CD4-positive, alpha-beta T cell treated with Interleukin-6 for 4 hours (primary cell): ENCODE measurements around the gene CORIN.
"Not testable (repeated sequence)": the region's sequence is repeated elsewhere in the genome, so short reads cannot be mapped to it uniquely, and the experiment has no call there.

Experiments
- DNase-seq: peaks from one replicate; pipeline ENCODE4 v3.0.0-alpha.2; 2020; ENCODE audit warnings: mixed read lengths

Gene CORIN

DNA sequence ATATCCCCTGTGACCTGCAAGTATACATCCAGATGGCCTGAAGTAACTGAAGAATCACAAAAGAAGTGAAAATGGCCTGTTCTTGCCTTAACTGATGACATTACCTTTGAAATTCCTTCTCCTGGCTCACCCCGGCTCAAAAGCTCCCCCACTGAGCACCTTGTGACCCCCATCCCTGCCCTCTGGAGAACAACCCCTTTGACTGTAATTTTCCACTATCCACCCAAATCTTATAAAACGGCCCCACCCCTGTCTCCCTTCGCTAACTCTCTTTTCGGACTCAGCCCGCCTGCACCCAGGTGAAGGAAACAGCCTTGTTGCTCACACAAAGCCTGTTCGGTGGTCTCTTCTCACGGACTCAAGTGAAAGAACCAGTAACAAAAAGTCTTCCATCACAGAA is 69.9 kb downstream of the CORIN start:
- DNase-seq: not testable (repeated sequence)

DNA sequence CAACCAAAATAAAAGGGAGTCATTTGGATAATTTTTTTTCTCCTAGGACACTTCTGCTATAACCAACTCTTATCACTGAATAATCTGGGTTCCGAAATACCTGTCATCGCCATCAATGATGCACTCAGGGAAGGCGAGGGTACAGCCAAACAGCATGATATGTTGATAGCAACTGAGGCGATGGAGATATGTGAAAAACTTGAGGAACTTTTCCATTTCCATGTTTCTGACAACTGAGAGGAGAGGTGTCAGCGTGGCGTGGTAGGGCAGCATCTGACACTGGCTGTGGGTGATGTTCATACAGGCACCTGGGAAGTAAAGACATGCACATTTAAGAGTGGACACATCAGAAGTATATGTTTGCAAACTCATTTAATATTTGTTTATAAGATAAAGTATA is 74.6 kb downstream of the CORIN start:
- DNase-seq: no peak

DNA sequence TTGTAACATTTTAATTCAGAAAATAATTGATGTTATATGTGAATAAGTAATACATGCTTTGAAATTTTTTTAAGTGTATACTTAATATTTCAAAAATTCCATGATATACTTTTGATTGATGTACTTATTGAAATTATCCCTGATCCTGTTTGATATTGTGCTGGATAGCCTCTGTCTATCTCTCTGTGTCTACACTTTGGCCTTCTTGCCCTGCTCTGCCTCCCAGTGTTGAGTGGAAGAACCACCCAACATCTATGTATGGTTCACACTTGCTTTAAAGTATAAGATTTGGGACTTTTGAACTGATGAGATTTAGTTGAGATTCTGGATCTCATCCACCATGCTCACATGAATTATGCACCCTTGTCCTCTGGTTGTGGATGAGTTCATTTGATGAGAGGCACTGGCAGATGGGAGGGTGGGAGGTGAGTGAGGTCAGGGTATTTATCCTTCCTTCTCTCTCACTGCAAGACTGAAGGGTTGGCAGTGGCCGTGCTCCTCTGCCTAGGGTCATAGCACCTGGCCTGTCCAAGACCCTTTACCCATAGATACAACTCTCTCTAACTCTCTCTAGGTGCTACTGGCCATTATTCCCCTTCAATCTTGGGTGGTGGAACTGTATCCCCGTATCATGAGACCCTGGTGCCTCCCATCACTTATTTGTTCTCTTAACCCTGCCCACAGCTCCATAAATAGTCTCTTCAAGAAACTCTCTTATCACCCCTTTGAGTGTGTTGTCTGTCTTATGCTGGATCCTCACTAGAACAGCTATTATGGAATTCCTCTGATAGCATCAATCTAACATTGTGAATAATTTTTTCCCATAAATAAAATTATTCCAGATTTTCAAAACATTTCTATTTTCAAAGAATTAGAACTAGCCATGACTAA is 75.2 kb downstream of the CORIN start:
- DNase-seq: no peak

DNA sequence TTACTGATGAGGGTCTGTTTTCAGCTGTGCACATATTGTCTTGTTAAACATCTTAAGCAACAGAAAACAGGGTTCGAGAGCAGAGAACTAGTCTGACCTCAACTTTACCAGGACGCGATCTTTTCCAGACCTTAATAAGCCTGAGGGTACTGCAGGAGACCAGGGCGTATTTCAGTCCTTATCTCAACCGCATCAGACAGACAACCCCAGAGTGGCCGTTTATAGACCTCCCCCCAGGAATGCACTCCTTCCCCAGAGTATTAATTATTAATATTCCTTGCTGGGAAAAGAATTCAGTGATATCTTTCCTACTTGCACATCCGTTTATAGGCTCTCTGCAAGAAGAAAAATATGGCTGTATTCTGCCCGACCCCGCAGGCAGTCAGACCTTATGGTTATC is 84.6 kb downstream of the CORIN start:
- not testable (repeated sequence) for DNase-seq

DNA sequence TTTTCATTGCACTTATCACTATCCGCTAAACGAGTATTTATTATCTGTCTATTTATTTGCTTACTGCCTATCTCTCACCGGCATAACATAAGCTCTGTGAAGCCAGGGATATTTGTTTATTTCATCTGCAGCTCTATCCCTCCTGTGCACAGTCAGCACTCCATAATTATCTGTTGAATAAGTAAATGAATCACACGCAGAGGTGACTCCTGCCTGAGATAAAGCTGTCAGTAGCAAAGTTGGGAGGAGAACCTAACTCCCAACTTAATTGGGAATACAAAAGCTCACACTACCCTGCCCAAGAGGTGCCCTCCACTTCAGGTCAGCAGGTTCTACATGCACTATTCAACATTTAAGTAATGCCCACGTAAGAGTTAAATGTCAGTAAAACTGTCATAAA is 85.7 kb downstream of the CORIN start:
- no peak for DNase-seq

DNA sequence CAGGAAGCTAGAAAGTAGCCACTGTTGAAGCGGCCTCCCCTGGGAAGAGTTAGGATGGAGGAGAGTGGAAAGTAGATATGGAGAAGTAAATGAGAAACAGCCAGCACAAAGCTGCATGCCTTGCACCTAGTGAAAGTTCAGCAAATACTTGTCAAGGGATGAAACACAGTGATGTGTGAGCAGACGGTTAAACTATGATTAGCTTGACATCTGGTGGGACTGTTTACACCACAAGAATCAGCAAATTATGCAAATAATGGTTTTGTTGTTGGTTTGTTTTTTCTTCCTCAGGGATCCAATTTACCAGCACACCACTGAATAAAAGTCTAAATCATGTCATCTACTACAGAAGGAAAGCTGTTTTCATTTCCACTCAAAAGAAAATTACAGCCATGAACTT is 87.1 kb downstream of the CORIN start:
- no peak for DNase-seq

DNA sequence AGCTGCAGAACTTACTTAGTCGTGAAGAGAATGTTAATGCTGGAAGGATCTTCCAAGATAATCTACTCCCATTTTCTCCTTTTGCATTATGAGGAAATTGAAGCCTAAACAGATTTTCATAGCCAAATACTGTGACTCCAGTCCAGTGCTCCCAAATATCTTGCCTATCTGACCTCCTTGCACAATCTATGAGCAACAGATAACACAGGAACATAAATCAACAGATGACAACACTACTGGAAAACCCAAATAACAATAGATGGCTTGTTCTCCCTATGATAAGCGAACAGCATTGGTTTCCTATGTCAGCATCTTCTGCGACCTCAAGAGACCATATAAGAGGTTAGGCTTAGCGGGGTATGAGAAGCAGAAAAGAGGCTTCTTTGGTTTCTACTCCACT is 88.0 kb downstream of the CORIN start:
- DNase-seq: no peak

DNA sequence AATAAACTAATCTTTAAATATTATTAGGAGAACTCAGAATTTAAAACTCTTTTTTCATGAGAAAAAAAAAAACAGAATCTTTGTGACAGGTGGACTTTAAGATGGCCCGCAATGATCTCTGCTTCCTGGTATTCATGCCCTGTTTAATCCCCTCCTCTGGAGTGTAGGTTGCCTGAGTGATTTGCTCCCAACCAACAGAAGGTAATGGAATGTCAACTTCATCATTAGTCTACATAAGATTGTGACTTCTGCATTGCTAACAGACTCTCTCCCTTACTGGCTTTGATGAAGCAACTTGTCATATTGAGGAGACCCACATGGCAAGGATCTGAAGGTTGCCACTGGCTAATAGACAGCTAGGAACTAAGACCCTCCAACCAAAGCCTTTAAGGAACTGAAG is 88.8 kb downstream of the CORIN start:
- no peak for DNase-seq

DNA sequence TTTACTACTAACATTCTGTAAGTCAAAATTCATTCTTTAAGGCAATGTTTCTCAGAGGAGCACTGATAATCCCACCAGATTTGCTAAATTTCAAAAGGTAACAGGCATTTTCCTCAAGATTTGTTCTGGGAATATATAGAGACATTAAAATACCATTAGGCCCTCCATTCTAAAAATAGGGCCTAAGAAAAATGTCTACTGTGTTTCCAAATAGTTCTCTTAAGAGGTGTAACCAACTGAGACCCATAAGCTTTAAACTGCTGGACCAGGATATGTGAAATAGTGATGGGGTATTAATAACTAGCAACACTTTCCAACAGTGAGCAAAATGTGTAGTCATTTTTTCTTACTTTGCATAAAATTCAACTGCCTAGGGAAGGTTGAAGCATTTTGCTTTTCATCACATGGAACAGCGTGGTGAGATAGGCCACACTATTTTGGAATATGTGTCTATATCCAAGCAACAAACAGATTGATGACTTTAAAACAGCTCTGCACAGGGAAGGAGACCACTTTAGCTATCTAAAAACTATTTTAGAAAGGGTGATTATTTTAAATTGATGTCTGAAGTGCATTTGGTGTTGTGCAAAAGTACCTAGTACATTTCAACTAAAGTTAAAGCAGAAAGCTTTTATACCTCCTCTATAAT is 89.9 kb downstream of the CORIN start:
- DNase-seq: no peak

DNA sequence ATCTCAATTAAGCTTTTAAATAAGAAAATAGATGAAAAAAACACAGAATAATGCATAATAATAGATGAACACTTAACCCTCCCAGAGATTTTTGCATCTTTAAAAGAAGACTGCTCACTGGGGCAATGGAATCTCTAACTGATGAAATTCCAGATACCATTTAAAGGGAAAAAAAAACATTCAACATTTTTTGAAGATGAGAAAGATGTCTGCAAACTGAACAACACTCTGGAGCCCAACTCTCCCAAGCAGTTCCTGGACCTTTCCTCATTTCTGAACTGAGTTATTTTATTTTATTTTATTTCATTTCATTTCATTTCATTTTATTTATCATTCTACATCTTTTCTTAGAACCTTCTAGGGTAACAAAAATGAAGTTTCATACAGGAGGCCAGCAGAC is 90.7 kb downstream of the CORIN start:
- DNase-seq: no peak

DNA sequence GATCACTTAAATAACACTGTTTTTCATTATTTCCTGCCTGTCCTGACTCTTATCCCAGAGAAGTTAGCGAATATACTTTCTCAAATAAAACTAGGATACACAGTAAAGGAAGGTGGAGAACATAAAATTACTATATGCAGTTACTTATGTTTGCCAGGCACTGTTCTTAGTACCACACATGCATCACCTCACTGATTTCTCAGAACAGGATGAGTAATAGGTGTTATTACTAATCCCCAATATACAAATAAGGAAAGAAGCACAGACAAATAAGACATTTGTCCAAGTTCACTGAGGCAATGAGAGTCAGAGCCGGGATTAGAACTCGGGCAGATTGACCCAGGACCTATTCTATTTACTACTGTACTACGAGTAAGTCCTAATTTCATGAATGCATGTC is 91.7 kb downstream of the CORIN start:
- no peak for DNase-seq

DNA sequence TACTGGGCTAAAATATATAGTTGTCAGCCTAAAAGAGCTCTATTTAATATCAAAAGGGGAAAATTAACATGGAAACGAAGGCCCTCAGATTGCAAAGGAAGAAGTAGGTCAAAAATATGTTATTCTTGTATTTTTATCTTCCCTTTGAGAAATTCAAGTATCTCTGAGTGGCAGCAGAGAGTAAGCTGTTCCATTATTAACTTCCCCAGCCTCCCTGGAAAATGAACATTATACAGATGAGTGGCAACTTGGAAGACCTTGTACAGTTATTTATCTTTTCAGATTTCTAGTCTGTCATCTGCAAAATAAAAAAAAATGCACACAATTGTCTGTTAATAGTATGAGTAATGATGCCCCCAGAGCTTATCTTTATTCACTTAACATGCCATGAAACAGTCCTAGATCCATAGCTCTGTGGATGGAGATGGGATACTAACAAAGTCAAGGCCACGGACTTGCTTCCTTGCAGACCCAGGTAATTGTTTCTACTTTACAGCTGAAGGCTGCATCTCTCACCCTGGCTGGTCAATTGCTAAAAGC is 93.0 kb downstream of the CORIN start:
- DNase-seq: no peak

DNA sequence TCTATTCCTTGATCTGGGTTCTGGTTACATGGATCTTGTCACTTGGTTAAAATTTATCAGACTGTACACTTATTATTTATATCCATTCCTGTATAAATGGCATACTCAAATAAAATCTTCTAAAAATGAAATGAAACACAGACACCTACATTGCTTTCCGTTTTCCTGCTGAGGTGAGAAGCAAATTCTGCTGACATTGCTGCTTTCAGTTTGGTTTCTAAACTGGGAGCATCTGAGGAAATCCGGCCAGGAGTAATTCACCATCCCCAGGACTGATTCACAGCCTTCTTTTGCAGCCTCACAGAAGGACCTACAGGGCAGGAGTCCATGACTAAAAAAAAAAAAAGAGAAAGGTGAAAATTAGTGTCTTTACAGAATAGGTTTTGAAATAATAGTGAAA is 93.6 kb downstream of the CORIN start:
- DNase-seq: no peak

DNA sequence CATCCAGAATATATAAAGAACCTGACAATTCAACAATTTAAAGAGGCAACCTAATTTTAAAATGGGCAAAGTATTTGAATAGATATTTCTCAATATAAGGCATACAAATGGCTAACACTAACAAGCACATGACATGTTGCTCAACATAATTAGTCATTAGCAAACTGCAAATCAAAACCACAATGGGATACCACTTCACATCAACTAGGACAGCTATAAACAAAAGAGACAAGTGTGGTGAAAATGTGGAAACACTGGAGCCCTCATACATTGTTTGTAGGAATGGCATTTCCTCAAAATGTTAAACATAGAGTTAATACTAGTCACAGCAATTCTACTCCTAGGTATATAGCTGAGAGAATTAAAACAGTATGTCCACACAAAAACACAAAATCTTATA is 96.7 kb downstream of the CORIN start:
- DNase-seq: no peak

DNA sequence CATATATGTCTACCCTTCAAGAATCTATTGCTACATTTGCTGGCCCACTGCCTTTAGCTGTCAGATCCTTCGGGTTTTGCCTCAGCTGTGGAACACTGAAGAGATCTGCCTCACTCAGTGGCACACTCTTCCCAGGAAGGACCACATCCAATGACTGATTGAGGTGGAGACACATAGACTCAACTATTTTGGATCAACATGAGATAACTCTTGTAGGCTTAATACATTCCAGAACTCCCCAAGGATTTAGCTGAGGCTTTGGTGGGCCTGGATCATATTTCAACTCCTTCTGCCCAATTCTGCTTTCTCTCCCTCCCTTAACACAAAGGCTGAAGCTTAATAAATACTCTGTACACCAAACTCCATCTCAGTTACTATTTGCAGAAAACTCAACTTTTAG is 100.5 kb downstream of the CORIN start:
- DNase-seq: no peak

DNA sequence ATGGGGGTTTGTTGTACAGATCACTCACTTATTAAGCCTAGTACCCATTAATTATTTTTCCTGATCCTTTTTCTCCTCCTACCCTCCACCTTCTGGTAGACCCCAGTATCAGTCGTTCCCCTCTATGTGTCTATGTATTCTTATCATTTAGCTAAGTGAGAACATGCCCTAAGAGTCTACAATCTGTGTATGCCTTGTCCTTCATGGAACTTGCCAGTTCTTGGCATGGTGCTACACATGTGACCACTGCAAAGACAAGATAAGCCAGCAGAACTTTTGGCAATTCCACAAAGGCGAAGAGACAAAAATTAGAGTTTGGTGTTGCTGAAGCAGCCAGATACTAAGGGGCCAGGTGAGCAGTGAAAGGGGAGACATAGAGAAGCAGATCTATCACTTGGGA is 101.3 kb downstream of the CORIN start:
- no peak for DNase-seq

DNA sequence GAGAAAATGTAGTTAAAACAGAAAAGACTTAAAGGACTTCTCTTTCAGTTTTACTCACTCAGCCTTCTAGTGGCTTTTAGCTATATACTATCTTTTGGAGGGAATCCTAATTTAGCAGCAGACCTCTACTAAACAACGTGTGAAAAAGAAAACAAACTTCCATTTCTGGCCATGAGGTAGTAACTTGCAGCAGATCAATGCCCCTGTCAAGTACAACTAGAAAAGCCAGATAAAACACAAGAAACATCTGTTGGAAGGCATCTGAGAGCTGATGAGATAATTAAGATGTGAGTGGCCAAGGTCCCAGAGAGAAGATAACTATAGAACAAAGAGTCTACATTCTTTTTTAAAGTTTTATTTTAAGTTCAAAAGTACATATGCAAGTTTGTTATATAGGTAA is 101.7 kb downstream of the CORIN start:
- DNase-seq: no peak

DNA sequence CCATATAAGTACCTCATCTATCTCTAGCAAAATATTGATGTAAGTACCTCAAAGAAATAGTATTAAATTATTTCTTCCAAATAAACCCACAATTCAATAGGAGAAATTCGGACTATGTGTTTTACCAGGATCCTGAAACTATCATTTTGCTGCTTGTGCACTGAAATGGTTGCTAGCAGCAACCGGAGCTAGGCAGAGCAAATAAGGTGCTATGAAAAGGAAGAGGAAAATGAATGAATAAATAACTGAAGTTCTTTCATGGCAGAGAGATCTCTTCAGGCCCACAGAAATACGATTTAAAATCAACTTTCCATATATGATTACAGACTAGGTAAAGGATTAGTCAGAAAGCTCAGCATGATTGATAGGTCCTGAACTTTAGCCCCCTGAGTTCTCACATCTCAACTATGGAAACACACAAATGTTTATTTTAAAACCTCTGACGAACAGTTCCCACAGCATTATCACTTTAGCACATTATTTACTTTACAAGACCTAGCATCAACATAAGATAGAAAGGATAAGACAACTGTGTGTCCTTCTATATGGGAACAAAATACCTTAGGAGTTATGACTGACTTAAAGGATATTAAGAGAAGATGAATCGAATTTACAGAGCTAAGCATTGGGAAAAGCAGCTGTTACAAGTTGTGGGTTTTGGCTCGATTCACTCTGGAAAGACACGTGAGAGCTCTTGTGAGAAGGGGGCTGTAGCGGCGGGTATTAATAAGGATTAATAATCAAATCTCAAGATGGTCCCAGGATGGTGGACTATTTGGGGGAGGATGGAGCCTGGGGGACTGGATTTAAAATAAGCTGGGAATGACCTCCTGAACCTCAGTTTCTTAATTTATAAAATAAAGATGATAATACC is 104.3 kb downstream of the CORIN start:
- no peak for DNase-seq

DNA sequence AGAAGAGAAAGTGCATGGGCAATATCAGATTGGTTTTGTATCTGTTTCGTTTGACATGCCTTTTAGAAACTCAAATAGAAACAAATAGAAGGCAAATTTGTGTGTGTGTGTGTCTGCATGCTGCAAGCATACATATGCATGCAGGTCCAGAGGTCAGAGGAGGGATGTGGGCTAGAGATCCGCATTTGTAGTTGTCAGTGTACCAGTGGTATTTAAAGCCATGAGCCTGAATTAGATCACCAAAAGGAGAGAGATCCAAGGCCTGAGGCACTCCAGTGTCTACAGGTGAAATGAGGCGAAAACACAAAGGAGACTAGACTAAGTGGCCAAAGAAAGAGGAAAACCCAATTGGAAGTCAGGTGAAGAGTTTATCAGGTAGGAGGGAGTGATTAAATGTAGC is 106.7 kb downstream of the CORIN start:
- no peak for DNase-seq

DNA sequence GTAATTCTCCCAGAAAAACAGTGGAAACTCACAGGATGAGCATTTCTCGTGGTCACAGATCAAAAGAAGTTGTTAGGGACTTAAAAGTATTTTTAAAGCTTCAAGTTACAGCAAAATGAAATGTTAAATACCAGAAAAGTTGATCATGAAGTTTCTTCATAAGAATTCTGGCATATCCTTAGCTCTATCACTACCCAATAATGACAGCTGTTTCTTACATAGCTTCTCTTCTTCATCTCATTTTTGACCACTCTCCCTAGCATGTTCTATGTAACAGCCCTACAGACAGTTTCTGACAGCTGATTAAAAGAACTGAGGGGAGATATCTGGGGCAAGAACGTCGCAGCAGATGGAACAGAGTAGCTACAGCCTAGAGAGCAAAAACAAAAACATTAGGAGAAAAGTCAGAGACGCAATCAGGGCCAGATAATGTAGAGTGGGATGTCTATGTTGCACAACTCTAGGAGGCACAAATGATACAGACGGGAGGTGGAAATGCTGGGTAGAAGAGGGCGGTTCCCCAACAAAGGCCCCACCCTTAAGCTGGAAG is 108.7 kb downstream of the CORIN start:
- no peak for DNase-seq

DNA sequence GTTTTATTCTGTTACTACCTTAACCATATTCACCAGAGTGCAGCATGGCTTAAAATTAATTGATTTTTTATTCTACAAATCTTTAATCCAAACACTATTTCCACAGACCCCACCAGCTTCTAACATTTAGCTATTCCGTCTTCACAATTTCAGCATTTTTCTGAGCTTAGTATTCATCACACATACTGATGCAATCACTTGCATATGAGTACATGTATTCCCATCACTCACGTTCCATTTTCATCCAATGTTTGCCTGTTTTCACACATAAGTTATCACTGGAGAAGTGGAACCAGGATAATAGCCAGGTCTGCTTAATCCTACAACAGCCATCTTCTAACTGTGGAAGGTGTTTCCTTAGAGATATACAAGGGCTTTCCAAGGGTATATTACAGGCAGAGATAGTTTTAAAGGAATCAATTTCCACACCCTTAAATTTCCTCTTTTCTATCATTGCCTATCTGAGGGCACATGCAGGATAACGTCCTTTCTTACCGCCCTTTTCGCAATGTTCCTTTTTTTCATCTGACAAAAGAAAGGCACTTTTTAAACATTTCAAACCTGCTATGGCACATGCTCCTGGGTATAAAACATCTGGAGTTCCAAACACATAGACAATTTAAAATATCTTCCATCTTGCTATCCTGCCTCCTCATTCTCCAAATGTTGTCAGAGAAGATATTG is 115.8 kb downstream of the CORIN start:
- no peak for DNase-seq

DNA sequence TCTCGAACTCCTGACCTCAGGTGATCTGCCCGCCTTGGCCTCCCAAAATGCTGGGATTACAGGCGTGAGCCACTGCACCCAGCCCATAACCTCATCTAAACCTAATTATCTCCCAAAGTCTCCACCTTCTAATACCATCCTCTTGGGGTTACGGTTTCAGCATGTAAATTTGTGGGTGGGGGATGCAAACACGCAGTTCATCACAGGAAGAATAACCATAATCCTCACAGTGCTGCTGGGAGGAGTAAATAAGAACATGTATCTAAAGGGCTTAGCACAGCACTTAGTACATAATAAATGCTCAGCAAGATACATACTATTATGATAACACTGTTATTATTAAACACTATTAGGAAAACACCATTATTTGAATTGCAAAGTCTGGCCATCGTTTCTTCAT is 116.4 kb downstream of the CORIN start:
- no peak for DNase-seq
